SK-N-MC (cell line): Measurements from ENCODE around the gene OLFML3.

Source experiments
- DNase-seq: peaks from one replicate; pipeline ENCODE4 v3.0.0-alpha.2; 2011; ENCODE audit warnings: low read depth, low spot score
- H3K27ac ChIP-seq: fragments of 200-600 bp; sonication (generic); 2 replicates; pipeline ENCODE4 v1.5.1; 2016; ENCODE audit warnings: mixed run types
- H3K36me3 ChIP-seq: fragments of 200-600 bp; sonication (generic); 2 replicates; pipeline ENCODE4 v1.6.1; 2017; ENCODE audit warnings: antibody characterized with exemption, low read length, mixed read lengths; ENCODE audit not compliant: insufficient read depth
- H3K4me3 ChIP-seq: fragments of 200-600 bp; sonication (generic); 2 replicates; pipeline ENCODE4 v1.5.1; 2016
- H3K9ac ChIP-seq: fragments of 200-600 bp; sonication (generic); 2 replicates; pipeline ENCODE4 v1.8.0; 2017; ENCODE audit warnings: mixed run types, mixed read lengths; ENCODE audit not compliant: insufficient read length
- H3K9me3 ChIP-seq: fragments of 200-600 bp; sonication (generic); 2 replicates; pipeline ENCODE4 v1.6.1; 2017; ENCODE audit warnings: low read depth, mild to moderate bottlenecking, antibody characterized with exemption, low read length, moderate library complexity, mixed read lengths
- EZH2 ChIP-seq: fragments of 200-600 bp; sonication (generic); IDR thresholded peaks from one replicate; pipeline ENCODE4 v1.6.1; 2017; ENCODE audit warnings: antibody characterized with exemption
- FOXP2 ChIP-seq: optimal IDR thresholded peaks from 2 replicates; pipeline ENCODE3; 2011; ENCODE audit warnings: mild to moderate bottlenecking, moderate library complexity; ENCODE audit not compliant: insufficient read depth; ENCODE audit errors: extremely low read length, control extremely low read depth
- POLR2AphosphoS5 ChIP-seq: IDR thresholded peaks from 2 replicates; pipeline ENCODE4 v1.6.1; 2012; ENCODE audit warnings: mild to moderate bottlenecking, low read depth, low read length, borderline replicate concordance

OLFML3 gene, protein sequence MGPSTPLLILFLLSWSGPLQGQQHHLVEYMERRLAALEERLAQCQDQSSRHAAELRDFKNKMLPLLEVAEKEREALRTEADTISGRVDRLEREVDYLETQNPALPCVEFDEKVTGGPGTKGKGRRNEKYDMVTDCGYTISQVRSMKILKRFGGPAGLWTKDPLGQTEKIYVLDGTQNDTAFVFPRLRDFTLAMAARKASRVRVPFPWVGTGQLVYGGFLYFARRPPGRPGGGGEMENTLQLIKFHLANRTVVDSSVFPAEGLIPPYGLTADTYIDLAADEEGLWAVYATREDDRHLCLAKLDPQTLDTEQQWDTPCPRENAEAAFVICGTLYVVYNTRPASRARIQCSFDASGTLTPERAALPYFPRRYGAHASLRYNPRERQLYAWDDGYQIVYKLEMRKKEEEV

DNA sequence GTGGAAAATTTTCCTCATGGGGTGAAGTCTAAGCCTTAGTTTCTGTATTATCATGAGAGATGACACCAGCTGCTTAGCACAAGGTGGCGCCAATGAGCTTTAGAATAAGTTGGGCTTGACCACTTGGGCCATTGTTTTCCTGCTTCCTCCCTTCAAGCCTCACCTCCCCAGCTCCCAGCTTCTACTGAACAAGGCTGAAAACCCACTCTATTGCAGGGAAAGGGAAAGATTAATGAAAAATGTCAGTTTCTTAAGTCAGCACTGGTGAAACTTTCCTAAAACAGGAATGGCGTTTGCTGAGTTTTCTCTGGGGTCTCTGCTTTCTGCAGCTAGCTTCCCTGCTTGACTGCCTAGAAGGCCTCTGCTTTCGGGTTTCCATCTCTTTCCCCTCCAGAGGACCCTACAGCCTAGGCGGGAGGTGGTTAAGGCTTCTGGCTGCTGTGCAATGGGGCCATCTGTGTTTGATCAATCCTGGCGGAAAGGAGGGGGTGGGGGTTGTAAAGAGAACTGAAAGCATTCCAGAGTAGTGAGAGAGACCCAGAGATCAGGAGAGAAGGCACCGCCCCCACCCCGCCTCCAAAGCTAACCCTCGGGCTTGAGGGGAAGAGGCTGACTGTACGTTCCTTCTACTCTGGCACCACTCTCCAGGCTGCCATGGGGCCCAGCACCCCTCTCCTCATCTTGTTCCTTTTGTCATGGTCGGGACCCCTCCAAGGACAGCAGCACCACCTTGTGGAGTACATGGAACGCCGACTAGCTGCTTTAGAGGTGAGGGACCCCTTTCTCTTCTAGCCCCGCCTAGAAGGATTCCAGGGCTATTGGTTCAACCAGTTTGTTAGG, at the start of gene OLFML3:
OLFML3 (plus strand) TSS at position 612 of the 840 bp plus-strand sequence; CDS start at position 655, 43 bp downstream.
- H3K9ac ChIP-seq, result peak within 1 kb of the TSS; percentile 79
- no peaks in the 10 kb centered on the region for H3K9me3 ChIP-seq
- H3K36me3 ChIP-seq, result peaks cover 43% of the 10 kb centered on the region
- peak within 1 kb of the TSS; percentile 98 for H3K27ac ChIP-seq
- TF ChIP-seq POLR2AphosphoS5, result peak; percentile 76
- TF ChIP-seq EZH2, result no peak
- TF ChIP-seq FOXP2, result peak; percentile 66
- H3K4me3 ChIP-seq, result peak within 1 kb of the TSS; percentile 76
- DNase-seq, result peak; percentile 93

DNA sequence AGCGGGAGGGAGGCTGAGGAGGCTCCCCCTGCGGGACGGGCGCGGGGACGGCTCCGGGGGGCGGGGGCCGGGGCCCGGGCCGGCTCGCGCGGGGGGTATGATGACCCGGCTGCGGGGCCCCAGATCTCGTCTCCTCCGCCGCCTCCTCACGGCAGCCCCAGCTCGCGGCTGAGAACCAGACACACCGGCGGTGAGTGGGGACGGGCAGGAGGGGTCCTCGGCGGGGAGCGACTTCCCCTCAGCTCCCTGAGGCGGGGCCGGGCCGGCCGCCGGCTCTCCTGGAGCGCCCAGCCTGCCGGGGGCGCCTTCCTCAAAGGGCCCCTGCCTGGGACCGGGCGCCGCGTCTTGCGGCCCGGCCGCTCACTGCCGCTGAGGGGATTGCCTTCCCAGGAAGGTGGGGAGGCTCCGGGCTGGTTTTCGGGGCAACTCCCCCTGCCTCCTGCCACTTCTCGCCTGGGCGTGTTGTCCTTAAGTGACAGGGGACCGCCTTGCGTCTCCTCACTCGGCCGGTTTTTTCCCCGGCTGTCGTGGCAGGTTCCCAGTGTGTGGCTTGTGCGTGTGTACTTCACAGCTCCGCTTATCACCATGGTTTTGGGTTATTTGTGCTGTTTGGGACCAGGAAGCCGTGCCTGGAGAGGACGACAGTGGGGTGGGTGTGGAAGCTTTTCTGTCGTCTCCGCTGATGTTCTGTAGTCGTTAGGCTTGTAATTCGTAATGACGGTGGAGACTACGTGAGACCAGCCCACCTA, 49.4 kb upstream of the OLFML3 start:
- no peaks in the 10 kb centered on the region for H3K9me3 ChIP-seq
- no peak for DNase-seq
- H3K27ac ChIP-seq, result peak overlapping the region; percentile 88
- peak overlapping the region; percentile 87 for H3K9ac ChIP-seq
- peak overlapping the region; percentile 99 for H3K4me3 ChIP-seq
- H3K36me3 ChIP-seq, result peaks cover 14% of the 10 kb centered on the region
- TF ChIP-seq FOXP2 (no peak), EZH2 (no peak), POLR2AphosphoS5 (no peak)

DNA sequence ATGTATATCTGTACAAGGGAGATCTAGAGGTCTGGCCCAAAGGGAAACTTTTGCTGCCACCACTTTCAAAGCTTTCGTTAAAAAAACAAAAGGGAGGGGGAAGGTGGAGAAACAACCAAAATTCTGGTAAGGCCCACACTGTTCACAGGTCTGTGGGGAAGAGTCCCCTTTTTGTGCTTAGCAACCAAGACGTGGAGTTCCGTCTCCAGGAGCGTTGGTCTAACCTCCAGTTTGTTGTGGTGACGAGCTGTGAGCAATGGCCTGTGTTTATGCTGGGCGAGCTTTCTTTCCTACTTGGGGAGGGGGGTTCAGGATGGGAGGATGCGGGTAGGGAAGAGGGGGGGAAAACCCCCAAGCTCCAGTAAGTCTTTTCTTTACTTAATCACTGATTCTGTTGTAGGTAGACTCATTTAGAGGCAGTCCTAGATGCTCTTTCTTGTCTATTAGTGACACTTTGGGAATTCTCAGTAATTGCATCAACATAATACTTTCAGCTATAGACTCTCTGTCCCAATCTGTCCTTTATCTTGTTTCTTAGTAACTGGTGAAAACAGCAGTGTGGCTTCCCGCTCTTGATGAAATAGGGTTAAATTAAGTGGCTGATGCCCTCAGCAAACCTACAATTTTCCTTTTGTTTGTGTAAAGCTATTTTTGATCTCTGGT, 48.6 kb upstream of the OLFML3 start:
- Histone ChIP-seq H3K27ac (peak overlapping the region; percentile 88), H3K36me3 (peaks cover 18% of the 10 kb centered on the region), H3K9ac (peak overlapping the region; percentile 87), H3K9me3 (no peaks in the 10 kb centered on the region), H3K4me3 (peak overlapping the region; percentile 99)
- DNase-seq, result no peak
- TF ChIP-seq POLR2AphosphoS5 (no peak), FOXP2 (no peak), EZH2 (no peak)

DNA sequence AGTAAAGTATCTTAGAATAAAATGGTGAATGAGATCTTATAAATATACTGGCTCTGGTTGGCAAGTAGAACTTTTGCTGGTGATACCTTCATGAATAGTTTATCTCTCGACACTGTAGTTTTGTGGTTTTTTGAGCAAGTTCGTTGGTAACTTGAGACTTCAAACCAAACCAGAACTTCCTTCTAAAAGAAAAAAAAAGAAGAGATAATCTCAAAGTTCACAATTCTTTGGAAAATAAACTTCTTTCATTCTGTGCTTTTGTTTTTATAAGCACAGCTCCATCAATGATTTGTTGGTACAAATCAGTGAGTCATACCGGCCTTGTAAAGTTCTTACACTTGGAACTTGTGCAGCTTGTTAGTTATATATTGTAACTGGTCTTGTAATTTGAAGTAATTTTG, 47.8 kb upstream of the OLFML3 start:
- TF ChIP-seq FOXP2 (no peak), POLR2AphosphoS5 (no peak)
- no peak for DNase-seq

DNA sequence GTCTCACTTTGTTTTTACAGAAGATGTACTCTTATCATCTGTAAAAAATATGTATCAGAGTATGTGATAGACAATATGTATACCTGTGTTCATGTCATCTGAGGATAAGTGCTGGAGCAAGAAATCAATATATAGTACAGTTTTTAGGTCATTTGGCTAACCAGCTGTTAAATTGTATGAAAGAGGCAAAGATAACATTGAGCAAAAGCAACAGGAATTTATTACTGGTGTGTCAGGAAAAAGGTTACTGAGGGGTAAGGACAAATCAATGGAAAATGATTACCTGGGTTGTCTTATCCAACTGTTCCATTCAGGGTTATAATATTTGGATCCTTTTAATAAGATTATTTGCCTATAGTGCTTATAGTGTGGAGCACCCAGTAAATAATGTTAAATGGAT, 45.3 kb upstream of the OLFML3 start:
- peak overlapping the region; percentile 29; the same call in 1 of the 2 replicates for H3K27ac ChIP-seq

More for the DNA sequence above, 47.8 kb upstream of the OLFML3 start:
- Histone ChIP-seq H3K27ac (peak overlapping the region; percentile 88), H3K4me3 (peak overlapping the region; percentile 99), H3K9ac (peak overlapping the region; percentile 87), H3K36me3 (peaks cover 18% of the 10 kb centered on the region), H3K9me3 (no peaks in the 10 kb centered on the region)

DNA sequence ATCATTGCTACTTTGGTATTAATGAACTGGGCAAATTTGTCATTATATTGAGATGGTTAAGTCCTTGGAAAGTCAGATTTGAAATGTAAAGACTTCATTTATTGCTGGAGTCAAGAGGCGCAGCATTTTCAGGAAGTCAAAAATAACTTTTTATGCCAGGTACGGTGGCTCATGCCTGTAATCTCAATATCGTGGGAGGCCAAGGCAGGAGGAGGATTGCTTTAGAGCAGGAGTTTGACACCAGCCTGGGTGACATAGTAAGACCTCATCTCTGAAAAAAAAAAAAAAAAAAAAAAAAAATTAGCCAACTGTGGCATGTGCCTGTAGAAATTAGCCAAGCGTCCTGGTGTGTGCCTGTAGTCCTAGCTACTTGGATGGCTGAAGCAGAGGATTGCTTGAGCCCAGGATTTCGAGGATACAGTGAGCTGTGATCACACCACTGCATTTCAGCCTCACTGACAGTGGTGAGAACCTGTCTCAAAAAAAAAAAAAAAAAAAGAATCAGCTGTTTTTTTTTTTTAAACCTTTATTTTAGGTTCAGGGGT, 44.7 kb upstream of the OLFML3 start:
- no peak for DNase-seq
- no peak overlapping the region for H3K9ac ChIP-seq
- H3K9me3 ChIP-seq, result no peaks in the 10 kb centered on the region
- peak overlapping the region; percentile 29; the same call in 1 of the 2 replicates for H3K27ac ChIP-seq
- TF ChIP-seq EZH2 (no peak), FOXP2 (no peak), POLR2AphosphoS5 (no peak)
- H3K4me3 ChIP-seq, result no peak overlapping the region
- peaks cover 18% of the 10 kb centered on the region for H3K36me3 ChIP-seq

More for the DNA sequence above, 45.3 kb upstream of the OLFML3 start:
- DNase-seq, result no peak
- Histone ChIP-seq H3K9me3 (no peaks in the 10 kb centered on the region), H3K36me3 (peaks cover 18% of the 10 kb centered on the region), H3K4me3 (no peak overlapping the region), H3K9ac (no peak overlapping the region)
- no peak for TF ChIP-seq POLR2AphosphoS5
- no peak for TF ChIP-seq FOXP2
- TF ChIP-seq EZH2, result no peak

DNA sequence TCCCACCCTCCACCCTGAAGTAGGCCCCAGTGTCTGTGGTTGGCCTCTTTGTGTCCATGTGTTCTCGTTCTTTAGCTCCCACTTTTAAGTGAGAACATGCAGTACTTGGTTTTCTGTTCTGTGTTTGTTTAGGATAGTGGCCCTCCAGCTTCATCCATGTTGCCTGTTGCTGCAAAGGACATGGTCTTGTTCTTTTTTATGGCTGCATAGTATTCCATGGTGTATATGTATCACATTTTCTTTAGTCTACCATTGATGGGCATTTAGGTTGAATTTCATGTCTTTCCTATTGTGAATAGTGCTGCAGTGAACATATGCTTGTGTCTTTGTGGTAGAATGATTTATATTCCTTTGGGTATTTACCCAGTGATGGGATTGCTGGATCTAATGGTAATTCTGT, 44.1 kb upstream of the OLFML3 start:
- no peak overlapping the region for H3K9ac ChIP-seq
- 0 out of 2 replicates have a peak overlapping the region, but pooled peaks have one; percentile 16 for H3K27ac ChIP-seq
- no peak for DNase-seq
- no peaks in the 10 kb centered on the region for H3K9me3 ChIP-seq
- no peak overlapping the region for H3K4me3 ChIP-seq
- H3K36me3 ChIP-seq, result peaks cover 21% of the 10 kb centered on the region
- no peak for TF ChIP-seq EZH2
- TF ChIP-seq POLR2AphosphoS5, result no peak
- no peak for TF ChIP-seq FOXP2
